Stimulated activated CD8-positive, alpha-beta memory T cell treated with anti-CD3 and anti-CD28 coated beads, Interleukin-12 subunit alpha, Interleukin-12 subunit beta, amount 100 ng/mL, for 24 hours (primary cell): ENCODE data around the gene PRSS8.
A peak's percentile ranks its signal among the peaks of the same experiment; 100 is the strongest.
"Not testable (repeated sequence)": the region's sequence is repeated elsewhere in the genome, so short reads cannot be mapped to it uniquely, and the experiment has no call there.

Experiments
- DNase-seq: peaks from one replicate; pipeline ENCODE4 v3.0.0-alpha.2; 2020; ENCODE audit errors: extremely low read depth

Gene PRSS8

DNA sequence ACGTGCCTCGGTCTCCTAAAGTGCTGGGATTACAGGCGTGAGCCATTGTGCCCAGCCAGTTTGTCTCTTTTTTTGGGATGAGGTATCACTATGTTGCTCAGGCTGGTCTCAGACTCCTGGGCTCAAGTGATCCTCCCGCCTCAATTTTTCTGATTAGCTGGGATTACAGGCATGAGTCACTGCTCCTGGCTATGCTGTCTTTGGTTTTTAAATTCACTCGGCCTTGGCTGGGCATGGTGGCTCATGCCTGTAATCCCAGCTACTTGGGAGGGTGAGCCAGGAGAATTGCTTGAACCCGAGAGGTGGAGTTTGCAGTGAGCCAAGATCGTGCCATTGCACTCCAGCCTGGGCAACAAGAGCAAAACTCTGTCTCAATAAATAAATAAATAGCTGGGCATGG is 8.9 kb upstream of the PRSS8 start:
- not testable (repeated sequence) for DNase-seq

DNA sequence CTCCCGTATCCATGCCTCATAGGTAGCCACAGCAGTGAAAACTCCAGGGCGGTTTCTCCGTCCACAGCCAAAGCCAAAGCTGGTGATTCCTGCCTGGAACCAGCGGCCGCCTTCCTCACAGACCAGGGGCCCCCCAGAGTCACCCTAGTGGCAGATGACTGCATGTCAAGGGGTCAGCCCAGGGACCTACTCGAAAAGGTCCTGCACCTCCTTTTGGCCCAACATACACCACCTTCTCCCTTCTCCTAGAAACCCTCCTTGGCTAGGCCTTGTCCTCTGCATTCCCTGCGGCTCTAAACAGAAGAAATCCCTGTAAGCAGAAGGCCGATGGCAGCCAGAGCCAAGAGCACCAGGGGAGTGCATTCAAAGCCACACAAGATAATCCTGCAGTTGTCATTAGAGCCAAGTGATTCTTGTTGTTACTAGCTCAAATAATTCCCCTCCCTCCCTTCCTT is 8.2 kb upstream of the PRSS8 start:
- DNase-seq = no peak

DNA sequence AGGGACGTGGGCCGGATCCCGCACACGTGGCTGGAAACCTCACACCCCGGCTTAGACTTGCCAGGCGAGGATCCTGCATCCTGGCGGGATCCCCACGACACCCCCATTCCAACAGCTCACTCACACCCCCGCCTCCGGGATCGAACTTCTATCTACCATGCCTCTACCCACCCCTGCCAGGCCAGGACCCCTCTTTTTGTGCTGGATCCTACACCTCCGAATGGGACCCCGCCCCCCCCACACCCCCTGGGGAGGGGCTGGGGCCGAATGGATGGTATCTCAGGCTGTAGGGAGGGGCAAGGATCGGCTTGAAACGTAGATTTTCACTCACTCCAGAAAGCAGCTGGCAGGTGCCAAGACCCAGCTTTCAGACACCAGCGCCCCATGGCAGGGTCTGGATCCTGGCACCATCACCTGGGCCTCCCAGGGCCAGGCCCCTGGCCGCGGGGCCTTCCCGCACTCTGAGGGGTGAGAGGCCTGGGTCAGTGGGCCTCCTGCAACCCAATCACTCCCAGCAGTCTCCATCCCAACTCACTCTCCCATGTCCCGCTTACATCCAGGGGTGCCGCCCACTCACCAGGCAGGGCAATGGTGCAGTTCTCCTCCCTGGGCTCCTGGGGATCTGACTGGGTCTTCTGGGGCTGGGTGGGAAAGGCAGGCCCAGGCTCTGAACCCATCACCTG is 7.6 kb upstream of the PRSS8 start:
- DNase-seq = no peak

DNA sequence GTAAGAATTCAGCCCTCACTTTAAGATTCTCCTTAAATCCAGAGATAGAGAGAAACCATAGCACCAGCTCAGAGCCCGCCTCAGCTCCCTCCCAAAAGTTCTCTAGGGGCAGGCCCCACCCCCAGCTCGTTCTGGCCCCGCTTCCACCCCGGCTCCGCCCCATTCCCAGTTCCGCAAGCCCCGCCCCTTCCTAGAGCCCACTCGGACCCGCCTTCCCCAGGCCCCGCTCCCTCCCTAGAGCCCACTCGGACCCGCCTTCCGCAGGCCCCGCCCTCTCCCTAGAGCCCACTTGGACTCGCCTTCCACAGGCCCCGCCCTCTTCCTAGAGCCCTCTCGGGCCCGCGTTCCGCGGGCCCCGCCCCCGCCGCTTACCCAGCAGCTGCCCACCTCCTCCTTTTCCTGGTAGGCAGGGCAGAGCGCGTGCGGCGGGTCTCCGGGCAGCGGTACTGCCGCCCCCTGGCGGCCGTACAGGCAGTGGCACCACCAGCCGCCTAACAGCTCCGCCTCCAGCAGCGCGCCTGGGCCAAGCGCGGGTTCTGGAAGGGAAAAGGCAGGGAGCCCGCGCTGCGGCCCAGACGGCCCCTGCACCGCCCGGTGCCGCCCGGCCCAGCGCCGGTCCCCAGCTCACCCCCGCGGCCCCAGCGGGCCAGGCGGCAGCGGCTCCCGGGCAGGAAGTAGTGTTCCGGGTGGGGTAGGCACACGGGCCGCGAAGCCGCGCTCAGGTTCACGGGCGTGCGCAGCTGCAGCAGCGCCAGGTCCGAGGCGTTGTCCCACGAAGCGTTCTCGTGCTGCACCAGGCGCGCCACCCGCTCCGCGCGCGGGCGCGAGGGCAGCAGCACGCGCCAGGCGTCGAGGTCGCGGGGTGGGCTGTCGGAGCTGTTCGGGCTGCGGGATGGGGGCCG is 6.8 kb upstream of the PRSS8 start:
- peak; percentile 96 for DNase-seq

DNA sequence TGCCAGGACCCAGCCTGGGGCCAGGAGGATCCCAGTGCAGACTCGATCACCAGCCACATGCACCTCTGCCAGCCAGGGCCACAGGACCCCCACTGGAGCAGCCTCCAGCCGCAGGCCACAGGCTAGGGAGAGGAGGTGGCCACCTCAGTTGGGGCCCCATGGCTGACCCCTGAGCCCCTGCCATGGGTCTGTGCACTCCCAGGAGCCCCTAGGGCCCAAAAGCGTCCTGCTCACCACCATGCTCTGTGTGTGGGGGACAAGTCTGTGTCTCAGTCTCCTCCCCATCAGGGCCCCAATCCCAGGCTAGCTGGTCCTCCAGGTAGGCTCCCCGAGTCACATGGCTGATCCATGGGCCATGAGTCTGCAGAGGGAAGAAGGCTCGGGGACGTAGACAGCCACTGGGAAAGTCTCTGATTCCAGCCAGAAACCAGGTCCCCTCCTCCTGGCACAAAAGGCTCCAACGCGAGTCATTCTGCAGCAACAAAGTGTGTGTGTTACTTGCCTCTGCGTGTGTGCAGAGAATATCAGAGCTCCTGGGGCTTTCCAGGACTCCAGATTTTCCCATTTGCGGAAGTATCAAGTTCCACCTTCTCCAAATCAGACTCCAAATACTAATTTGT is 6.1 kb upstream of the PRSS8 start:
- no peak for DNase-seq

DNA sequence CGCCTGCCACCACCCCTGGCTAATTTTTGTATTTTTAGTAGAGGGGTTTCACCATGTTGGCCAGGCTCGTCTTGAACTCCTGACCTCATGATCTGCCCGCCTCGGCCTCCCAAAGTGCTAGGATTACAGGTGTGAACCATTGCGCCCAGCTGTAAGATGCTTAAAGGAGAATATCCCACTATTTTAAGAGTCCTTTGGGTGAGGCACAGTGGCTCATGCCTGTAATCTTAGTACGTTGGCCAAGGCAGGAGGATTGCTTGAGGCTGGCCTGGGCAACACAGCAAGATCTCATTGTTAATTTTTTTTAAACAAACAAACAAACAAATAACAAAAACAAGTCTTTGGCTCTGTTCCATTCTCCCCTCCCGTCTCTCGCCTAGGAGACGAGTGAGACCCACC is 5.5 kb upstream of the PRSS8 start:
- not testable (repeated sequence) for DNase-seq

DNA sequence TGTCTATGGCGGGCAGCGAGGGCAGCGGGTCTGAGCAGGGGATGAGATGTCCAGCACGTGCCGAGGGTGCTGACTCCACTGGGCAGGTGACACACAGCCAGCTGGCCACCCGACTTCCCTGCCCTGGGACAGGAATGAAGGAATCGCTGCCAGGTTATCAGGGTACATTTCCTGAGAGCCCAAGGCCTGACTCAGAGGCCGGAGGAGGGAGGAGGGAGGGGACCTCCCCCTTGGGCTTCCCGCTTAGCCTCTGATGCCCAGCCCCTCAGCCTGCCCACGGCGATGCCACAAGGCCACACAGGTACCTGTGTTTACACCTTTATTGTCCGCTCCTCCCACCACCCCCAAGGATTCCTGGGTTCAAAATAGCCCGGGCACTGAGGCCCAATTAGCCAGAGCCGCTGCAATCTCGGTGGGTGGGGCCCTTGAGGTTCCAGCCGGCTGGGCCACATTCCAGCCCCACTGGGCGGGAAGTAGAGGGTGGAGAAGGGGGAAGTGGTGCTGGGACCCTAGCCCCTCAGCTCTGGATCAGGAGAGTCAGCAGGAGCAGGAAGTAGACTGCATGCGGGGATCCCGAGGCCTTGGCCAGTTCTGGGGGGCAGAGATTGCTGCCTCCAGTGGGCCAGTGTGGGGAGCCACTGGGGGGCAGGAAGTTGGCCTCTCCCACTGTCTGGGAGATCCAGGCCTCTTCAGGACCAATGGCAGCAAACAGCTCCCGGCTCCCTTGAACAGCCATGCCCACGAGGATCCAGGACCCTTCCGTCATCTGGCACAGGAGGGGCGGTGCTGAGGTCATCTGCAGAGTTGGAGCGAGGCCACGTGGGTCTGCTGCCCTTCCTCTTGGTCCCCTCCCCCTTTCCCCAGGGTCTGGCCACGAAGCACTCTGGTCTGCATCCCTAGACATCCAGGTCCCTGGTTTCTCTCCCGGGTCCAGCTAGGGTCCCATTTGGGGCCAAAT is 3.4 kb upstream of the PRSS8 start:
- no peak for DNase-seq

DNA sequence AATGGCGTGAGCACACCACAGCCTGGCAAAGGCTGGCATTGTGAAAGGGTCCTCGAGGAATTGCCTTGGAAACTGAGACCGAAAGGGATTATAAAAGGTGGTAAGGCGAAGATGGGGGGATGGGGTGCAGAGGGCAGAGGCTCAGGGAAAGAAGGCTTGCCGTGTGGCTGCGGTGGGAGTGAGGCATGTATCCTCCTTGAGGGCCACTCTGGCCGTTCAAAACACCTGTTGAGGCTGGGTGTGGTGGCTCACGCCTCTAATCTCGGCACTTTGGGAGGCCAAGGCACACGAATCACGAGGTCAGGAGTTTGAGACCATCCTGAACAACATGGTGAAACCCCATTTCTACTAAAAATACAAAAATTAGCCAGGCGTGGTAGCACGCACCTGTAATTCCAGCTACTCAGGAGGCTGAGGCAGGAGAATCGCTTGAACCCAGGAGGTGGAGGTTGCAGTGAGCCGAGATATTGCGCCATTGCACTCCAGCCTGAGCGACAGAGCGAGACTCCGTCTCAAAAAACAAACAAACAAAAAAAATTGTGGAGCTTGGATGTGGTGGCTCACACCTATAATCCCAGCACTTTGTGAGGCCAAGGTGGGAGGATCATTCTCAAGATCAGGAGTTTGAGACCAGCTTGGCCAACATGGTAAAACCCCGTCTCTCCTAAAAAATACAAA is 1.4 kb upstream of the PRSS8 start:
- not testable (repeated sequence) for DNase-seq

DNA sequence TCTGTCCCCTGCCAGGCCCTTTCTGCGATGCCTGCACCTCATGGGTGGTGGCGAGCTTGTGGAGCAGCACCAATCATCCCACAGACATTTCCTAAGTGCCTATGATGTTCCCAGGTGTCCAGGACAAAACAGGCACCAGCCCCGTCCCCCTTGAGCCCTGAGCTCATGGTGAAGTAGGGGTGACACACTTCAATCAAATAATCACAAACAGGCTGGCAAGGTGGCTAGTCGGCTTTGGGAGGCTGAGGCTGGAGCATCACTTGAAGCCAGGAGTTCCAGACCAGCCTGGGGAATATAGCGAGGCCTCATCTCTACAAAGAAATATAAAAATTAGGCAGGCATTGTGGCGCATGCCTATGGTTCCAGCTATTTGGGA is 748 bp upstream of the PRSS8 start:
- no peak for DNase-seq

DNA sequence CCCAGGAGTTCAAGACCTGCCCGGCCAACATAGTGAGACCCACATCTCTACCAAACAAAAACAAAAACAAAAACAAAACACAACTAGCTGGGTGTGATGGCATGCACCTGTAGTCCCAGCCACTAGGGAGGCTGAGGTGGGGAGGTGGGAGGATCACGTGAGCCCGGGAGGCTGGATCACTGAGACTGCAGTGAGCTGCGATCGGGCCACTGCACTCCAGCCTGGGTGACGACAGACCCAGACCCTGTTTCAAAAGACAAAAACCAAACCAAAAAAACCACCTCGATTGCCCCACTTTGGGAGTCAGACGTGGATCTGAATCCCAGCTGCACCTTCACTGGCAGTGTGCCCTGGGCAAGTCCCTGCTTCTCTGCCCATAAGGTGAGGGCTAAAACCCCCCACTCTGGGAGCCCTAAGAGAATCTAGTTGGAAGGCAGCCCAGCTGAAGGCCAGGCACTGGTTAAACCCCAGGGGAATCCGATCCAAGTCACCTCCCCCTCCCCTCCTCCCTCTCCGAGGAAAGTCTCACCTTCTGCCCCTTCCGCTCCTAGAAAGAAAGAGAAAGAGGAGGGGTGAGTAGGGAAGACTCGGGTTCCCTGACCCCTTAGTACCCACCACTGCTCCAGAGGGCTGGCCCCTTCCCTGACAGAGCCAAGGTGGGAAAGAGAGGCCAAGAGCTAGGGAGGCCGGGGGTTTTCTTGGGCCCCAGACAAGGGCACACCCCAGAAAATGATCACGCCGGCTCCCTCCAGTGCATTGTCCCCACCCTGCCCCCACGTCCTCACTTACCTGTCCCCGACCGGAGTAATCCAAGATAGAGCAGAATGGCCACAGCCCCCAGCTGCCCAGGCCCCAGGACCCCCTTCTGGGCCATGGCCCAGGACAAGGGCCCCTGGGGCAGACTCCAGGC is 647 bp downstream of the PRSS8 start:
- no peak for DNase-seq

DNA sequence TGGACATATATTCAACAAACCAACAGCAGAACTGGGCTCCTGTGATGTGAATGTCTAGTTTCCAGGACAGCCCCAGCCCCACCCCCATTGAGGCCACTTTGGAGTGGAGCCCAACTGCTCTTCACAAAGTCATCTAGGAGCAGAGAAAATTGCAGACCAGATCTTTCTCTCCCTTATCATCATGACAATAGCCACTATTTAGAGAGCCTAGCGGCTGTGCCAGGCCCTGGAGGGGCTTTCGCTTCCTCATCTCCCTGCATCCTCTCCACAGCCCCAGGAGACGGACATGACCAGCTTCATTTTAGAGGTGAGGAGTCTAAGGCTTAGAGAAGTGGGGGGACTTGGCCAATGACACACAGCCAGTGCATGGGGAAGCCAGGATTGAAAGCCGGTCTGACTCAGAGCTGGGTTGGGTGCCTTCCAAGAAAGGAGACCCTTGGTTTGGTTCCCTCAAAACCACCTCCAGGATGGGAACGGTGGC is 1.4 kb downstream of the PRSS8 start:
- no peak for DNase-seq

DNA sequence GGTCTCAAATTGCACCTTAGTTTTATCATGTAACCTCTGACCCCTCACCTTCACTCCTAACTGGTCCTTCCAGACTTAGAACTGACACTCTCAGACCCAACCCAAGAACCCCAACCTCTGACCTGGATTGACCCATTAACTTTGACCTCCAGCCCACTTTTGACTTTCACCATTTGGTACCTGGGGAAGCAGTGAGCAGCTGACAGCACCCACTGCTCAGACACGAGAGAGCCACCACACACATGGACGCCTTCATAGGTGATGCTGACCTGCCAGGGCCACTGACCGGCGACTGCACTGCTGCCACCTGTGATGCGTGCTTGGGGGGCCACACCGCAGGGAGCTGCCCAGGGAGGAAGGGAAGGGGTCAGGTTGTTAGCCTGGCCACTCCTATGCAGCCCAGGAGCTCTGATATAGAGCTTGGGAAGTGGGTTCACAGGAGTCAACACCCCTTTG is 2.5 kb downstream of the PRSS8 start:
- no peak for DNase-seq

DNA sequence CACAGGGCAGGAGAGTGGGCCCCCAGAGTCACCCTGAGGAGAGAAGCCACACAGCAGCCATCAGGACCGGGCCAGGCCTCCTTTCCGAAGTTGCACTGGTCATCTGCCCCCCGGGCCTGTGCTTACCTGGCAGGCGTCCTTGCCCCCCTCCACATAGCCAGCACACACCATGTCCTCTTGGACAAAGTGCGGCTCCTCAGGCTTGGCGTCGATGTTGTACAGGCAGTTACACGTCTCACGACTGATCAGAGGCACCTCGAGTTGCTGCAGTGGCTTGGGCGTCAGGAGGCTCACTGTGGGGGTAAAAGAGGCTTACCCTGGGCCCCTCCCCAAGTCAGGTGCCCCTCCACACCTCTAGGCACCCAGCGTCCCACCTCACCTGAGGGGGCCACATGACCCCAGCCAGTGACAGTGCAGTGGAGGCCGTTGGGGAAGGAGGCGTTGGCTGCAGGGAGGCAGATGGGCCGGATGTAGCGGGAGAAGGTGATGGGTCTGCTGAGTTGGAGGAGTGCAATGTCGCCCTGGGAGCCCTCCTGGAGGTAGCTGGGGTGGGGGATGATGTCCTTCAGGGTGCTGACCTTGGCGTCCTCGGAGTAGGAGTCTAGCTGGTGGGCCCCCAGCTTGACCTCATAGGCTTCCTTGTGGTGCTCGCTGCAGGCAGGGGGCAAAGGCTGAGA is 3.1 kb downstream of the PRSS8 start:
- DNase-seq = no peak

DNA sequence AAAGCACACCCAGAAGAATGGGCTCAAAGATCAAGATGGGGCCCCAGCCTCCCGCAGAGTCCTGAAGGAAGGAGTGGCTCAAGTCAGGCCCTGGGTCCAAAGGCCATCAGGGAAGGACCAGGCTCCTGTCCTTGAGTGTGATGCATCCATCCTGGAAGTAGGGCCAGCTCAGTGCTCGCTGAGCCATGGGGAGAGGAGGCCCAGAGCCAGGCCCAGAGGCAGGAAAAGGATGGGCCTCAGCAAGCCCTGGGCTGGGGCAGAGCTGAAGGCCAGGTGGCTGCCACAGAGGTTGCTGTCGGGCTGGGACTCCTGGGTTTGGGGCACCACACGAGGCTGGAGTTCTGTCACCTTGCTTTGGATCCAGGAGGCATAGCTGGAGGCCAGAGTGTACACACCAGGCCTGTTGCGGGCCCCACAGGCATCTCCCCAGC is 3.7 kb downstream of the PRSS8 start:
- DNase-seq = no peak

DNA sequence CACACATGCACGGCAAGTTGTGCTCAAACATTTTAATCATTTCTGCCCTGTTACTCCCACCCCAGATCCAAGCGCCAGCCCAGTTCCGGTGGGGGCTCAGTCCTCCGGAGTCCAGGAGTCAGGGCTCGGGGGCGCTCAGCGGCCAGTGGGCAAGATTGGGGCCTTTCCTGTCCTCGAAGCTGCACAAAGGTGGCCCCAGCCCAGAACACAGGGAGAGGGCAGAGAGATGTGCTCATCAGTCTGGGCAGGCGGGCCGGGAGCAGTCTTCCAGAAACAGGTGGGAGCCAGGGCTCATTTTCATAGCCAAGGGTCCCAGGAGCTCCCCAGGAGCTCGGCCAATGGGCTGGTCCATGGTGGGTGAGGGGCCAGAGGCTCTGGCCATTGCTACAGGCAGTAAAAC is 4.1 kb downstream of the PRSS8 start:
- no peak for DNase-seq

DNA sequence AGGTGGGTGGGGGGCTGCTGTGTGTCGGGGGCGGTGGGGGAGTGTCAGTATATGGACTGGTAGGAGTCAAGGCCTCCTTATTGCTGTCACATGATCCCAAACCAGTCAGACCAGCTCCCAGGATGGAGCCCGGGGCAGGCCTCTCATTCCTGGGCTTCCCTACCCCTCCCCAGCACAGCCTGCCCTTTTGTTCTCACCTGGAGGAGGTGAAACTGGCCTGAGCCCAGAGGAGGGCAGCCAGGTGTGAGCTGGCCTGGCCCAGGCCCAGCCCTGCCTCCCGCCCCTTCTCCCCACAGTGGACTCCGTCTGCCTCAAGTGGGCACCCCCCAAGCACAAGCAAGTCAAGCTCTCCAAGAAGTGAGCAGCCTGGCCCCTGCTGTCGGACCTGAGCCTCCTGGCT is 4.6 kb downstream of the PRSS8 start:
- no peak for DNase-seq

DNA sequence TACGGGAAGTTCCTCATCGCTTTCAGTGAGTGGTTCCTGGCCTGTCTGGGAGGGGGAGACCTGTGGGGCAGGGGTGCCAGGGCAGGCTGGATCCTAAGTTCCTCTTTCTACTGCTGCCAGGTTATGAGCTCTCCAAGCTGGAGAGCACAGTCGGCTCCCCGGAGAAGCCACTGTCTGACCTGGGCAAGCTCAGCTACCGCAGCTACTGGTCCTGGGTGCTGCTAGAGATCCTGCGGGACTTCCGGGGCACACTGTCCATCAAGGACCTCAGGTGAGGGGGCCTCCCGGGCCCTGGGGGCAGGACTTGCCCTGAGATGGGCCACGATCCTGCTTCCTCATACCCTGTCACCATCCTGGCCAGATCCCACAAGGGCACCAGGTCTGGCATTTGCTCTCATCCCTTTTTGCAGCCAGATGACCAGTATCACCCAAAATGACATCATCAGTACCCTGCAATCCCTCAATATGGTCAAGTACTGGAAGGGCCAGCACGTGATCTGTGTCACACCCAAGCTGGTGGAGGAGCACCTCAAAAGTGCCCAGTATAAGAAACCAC is 5.1 kb downstream of the PRSS8 start:
- no peak for DNase-seq

DNA sequence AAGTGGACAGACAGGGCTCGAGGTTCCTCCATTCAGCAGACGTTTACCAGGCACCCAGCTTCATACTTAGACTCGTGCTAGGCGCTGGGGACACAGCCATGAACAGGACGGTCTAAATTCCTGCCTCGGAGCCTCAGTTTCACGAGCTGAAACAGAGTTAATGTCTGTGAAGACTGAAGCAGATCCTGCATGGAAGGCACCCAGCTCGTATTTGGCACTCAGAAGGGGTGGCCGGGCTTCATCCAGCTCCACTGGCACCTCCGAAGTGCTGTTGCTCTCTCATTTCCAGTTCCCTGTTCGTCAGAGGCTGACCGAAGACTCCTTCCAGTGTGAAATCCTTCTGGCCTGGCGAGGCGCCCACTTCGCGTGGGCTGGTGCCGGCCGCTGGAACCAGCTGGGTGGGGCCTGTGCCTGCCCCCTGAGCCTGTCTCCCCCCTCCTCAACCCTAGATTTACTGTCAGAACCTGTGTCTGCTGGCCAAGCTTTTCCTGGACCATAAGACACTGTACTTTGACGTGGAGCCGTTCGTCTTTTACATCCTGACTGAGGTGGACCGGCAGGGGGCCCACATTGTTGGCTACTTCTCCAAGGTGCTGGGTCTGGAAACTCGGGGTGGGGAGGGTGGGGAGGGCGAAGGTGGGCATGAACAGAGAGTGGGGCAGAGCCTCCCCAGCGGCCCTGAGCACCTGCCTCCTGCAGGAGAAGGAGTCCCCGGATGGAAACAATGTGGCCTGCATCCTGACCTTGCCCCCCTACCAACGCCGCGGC is 5.8 kb downstream of the PRSS8 start:
- no peak for DNase-seq
